Keratinocyte (primary cell): ENCODE results near the gene ERCC6L2.

Experiments used
- EZH2 ChIP-seq: IDR thresholded peaks from one replicate; pipeline ENCODE4 v1.6.1; 2012; ENCODE audit warnings: inconsistent platforms, mild to moderate bottlenecking, low read length, moderate library complexity
- TF ChIP-seq, protein P1 (sequence below), 3 experiments: IDR thresholded peaks in 1 of 3; conservative IDR thresholded peaks in 1 of 3; optimal IDR thresholded peaks in 1 of 3; 2 replicates in 2 of 3; 3 replicates in 1 of 3; pipeline versions ENCODE3 to v1.5.1; 2011; ENCODE audit warnings: low read length in 3 of 3, mild to moderate bottlenecking in 3 of 3, moderate library complexity in 2 of 3, control low read depth in 1 of 3, inconsistent platforms in 1 of 3; ENCODE audit not compliant: insufficient read depth in 2 of 3; ENCODE audit errors: extremely low read depth in 1 of 3

DNA sequence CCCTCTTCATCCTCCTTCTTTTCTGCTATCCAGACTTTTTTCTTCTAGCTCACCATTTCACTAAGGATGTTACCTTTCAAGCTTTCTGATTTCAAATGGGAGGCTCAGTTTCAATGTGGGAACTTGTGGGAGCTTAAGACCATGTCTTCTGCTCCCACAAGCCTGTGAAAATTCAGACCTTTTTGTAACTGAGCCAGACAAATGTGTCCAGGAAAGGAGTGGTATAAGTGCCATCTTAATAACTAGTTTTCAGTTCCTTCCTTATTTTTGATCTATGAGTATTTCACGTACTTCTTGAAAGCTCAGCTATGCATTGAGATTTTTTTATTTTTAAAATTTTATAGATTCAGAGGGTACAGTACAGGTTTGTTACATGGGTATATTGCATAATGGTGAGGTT, 4.6 kb upstream of the ERCC6L2 start:
- TF ChIP-seq, protein P1, sequence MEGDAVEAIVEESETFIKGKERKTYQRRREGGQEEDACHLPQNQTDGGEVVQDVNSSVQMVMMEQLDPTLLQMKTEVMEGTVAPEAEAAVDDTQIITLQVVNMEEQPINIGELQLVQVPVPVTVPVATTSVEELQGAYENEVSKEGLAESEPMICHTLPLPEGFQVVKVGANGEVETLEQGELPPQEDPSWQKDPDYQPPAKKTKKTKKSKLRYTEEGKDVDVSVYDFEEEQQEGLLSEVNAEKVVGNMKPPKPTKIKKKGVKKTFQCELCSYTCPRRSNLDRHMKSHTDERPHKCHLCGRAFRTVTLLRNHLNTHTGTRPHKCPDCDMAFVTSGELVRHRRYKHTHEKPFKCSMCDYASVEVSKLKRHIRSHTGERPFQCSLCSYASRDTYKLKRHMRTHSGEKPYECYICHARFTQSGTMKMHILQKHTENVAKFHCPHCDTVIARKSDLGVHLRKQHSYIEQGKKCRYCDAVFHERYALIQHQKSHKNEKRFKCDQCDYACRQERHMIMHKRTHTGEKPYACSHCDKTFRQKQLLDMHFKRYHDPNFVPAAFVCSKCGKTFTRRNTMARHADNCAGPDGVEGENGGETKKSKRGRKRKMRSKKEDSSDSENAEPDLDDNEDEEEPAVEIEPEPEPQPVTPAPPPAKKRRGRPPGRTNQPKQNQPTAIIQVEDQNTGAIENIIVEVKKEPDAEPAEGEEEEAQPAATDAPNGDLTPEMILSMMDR (optimal IDR thresholded peaks at IDR 0.05 in 1 of 3, IDR thresholded peaks at IDR 0.05 in 1 of 3, conservative IDR thresholded peaks at IDR 0.05 in 1 of 3; ENCODE audit: extremely low read depth in 1 of 3, insufficient read depth in 2 of 3, low read length in 3 of 3): no peak
- TF ChIP-seq EZH2: no peak
